ENCODE data around the gene NHS. TPM values are rescaled to one million over a fixed set of nuclear protein-coding genes. Genes with fewer than 3 reads are reported as not detected.

The NHS gene
- total RNA-seq, 4 donors from 2014 or later = 5.0 to 8.7 (median 6.2) TPM

DNA sequence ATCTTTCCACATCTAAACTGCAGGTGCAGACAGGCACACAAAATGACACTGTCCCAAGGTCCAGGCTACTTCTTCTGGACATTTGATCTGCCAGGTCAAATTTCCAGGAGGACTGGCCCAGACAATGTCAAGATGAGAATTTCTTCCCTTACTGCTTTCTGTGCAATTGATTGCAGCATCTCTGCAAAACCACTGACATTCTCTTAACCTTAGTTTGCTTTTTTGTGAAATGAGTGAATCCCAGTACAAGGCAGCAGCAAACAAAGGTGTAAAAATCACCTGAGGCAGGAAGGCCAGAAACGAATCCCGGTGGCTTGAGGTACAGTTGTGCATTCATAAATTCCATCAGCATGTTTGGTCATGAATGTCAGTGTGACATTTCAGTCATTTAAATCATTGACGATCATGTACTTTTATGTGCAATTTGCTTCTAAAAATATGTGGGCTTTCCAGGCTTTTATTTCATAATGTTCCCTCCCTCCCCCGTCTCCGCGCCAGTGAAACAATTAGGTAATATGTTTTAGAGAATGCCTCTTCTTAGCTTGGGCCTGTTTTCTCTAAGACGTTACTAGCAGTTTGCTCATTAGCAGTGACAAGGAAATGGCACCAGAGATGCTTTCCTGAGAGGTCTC, 39.1 kb downstream of the NHS start:
- no peak for TF ChIP-seq POLR2A (IDR thresholded peaks at IDR 0.05; ENCODE audit: low read depth)
- no peak for TF ChIP-seq POLR2AphosphoS5 (IDR thresholded peaks at IDR 0.05)
- TF ChIP-seq EP300 (IDR thresholded peaks at IDR 0.05) = no peak
- TF ChIP-seq CTCF (IDR thresholded peaks at IDR 0.05) = no peak
- Histone ChIP-seq H3K4me3 (no peak overlapping the region), H3K27me3 (no peaks in the 10 kb centered on the region), H3K4me1 (peaks cover 0 to 32% (median 21%) of the 10 kb centered on the region in 4 donors), H3K27ac (replicated peaks in 1 of 4) (no peak overlapping the region), H3K36me3 (no peaks in the 10 kb centered on the region), H3K9me3 (no peaks in the 10 kb centered on the region)
- intact Hi-C loops (cut with DNase I) = no loop called here
- WGBS = 67% methylated on average over 7 of the region's 7 CpGs
- DNase-seq (ENCODE audit: extremely low spot score) = no peak

- DNase-seq (ENCODE audit: extremely low spot score) = no peak
- H3K9me3 ChIP-seq = no peaks in the 10 kb centered on the region
- peaks cover 0 to 32% (median 21%) of the 10 kb centered on the region in 4 donors for H3K4me1 ChIP-seq
- no peak overlapping the region for H3K4me3 ChIP-seq
- H3K27ac ChIP-seq (replicated peaks in 1 of 4) = no peak overlapping the region
- intact Hi-C loops (cut with DNase I) = no loop called here
- no peak for TF ChIP-seq POLR2A (IDR thresholded peaks at IDR 0.05; ENCODE audit: low read depth)
- H3K27me3 ChIP-seq = no peaks in the 10 kb centered on the region
- WGBS = 50% methylated on average over 6 of the region's 6 CpGs
- H3K36me3 ChIP-seq = no peaks in the 10 kb centered on the region
Measured at GRCh38 chrX:17414839-17415238, 39.8 kb downstream of the NHS start.

DNA sequence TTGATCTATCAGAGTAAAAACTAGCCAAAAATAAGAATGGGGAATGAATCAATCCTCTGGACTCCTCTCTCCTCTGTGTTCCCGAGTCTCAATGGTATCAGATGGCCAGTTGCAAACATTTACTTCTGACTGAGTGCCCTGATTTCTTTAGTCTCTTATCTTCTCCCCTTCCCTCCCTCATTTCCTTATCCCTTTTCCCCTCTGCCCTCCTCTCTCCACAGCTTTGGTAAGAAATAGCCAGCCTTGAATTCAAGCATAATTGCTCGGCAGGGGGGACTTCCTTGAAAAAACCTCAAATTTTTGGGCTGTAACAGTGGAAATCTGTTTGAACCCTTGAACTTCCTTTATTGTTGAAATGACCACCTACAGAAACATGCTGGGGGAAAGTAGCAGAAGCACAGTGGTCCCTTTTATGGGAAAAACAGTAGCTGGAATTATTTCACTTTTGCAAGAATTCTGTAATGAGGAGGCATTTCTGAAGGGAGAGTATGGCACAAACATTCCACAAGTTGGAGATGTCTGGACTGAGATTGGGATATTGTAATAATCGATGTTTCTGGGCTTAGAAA, 40.3 kb downstream of the NHS start:
- H3K4me3 ChIP-seq = no peak overlapping the region
- intact Hi-C loops (cut with DNase I) = no loop called here
- no peak for TF ChIP-seq CTCF (IDR thresholded peaks at IDR 0.05)
- no peak for TF ChIP-seq EP300 (IDR thresholded peaks at IDR 0.05)
- TF ChIP-seq POLR2A (IDR thresholded peaks at IDR 0.05; ENCODE audit: low read depth) = no peak
- no peak for TF ChIP-seq POLR2AphosphoS5 (IDR thresholded peaks at IDR 0.05)
- peaks cover 0 to 32% (median 21%) of the 10 kb centered on the region in 4 donors for H3K4me1 ChIP-seq
- no peaks in the 10 kb centered on the region for H3K27me3 ChIP-seq
- WGBS = 60% methylated on average over 3 of the region's 3 CpGs
- no peak for DNase-seq (ENCODE audit: extremely low spot score)
- H3K36me3 ChIP-seq = no peaks in the 10 kb centered on the region
- H3K27ac ChIP-seq (replicated peaks in 1 of 4) = no peak overlapping the region
- no peaks in the 10 kb centered on the region for H3K9me3 ChIP-seq

GRCh38 chrX:17417372-17417771, 42.4 kb downstream of the NHS start:
- no peaks in the 10 kb centered on the region for H3K27me3 ChIP-seq
- H3K4me3 ChIP-seq = no peak overlapping the region
- no peak overlapping the region for H3K27ac ChIP-seq (replicated peaks in 1 of 4)
- no peak for DNase-seq (ENCODE audit: extremely low spot score)
- peaks cover 0 to 32% (median 21%) of the 10 kb centered on the region in 4 donors for H3K4me1 ChIP-seq
- no peak for TF ChIP-seq CTCF (IDR thresholded peaks at IDR 0.05)
- TF ChIP-seq EP300 (IDR thresholded peaks at IDR 0.05) = no peak
- TF ChIP-seq POLR2A (IDR thresholded peaks at IDR 0.05; ENCODE audit: low read depth) = no peak
- no peak for TF ChIP-seq POLR2AphosphoS5 (IDR thresholded peaks at IDR 0.05)
- intact Hi-C loops (cut with DNase I) = no loop called here
- H3K36me3 ChIP-seq = no peaks in the 10 kb centered on the region
- no peaks in the 10 kb centered on the region for H3K9me3 ChIP-seq

GRCh38 chrX:17425136-17425535, 50.1 kb downstream of the NHS start:
- 70% methylated on average over 6 of the region's 6 CpGs for WGBS
- intact Hi-C loops (cut with DNase I) = no loop called here
- H3K4me1 ChIP-seq = peaks cover 0 to 3% (median 0%) of the 10 kb centered on the region in 4 donors

More at GRCh38 chrX:17425136-17425535, 50.1 kb downstream of the NHS start:
- DNase-seq (ENCODE audit: extremely low spot score) = no peak
- H3K36me3 ChIP-seq = no peaks in the 10 kb centered on the region
- no peak overlapping the region for H3K27ac ChIP-seq (replicated peaks in 1 of 4)
- H3K9me3 ChIP-seq = no peaks in the 10 kb centered on the region
- no peak overlapping the region for H3K4me3 ChIP-seq
- no peak for TF ChIP-seq CTCF (IDR thresholded peaks at IDR 0.05)
- peak in 1 of 2 donors; percentile 47 for TF ChIP-seq POLR2AphosphoS5 (IDR thresholded peaks at IDR 0.05)
- no peak for TF ChIP-seq POLR2A (IDR thresholded peaks at IDR 0.05; ENCODE audit: low read depth)
- no peak for TF ChIP-seq EP300 (IDR thresholded peaks at IDR 0.05)
- H3K27me3 ChIP-seq = no peaks in the 10 kb centered on the region

Measured in esophagus muscularis mucosa (tissue), 4 donors.